Activated naive CD4-positive, alpha-beta T cell treated with anti-CD3 and anti-CD28 coated beads, Interleukin-2, amount 10 ng/mL, durations not matched to agents 7 days and 5 days (primary cell): ENCODE measurements around the gene SARM1.
A peak's percentile ranks its signal among the peaks of the same experiment; 100 is the strongest.

ENCODE experiments used
- CTCF ChIA-PET: fragments of 350-600 bp; sonication (Branson Sonifier 250); formaldehyde crosslinking; loops from one replicate; lab custom pipeline; 2021; ENCODE audit warnings: antibody characterized with exemption; lab: Charles Lee
- DNase-seq: peaks from one replicate; pipeline ENCODE4 v3.0.0-alpha.2; 2020
- H3K27ac Mint-ChIP-seq: one replicate; pipeline ENCODE4 v1.8.0; 2021; ENCODE audit warnings: mild to moderate bottlenecking, moderate library complexity, mixed read lengths
- H3K27me3 Mint-ChIP-seq: one replicate; pipeline ENCODE4 v1.8.0; 2021; ENCODE audit warnings: mild to moderate bottlenecking, mixed read lengths
- H3K36me3 Mint-ChIP-seq: one replicate; pipeline ENCODE4 v1.8.0; 2021; ENCODE audit warnings: mixed read lengths
- H3K4me1 Mint-ChIP-seq: one replicate; pipeline ENCODE4 v1.8.0; 2021; ENCODE audit warnings: mixed read lengths
- H3K4me3 Mint-ChIP-seq: one replicate; pipeline ENCODE4 v1.8.0; 2021; ENCODE audit warnings: mild to moderate bottlenecking, moderate library complexity, mixed read lengths
- H3K9me3 Mint-ChIP-seq: one replicate; pipeline ENCODE4 v1.8.0; 2021; ENCODE audit warnings: mixed read lengths

SARM1 gene

DNA sequence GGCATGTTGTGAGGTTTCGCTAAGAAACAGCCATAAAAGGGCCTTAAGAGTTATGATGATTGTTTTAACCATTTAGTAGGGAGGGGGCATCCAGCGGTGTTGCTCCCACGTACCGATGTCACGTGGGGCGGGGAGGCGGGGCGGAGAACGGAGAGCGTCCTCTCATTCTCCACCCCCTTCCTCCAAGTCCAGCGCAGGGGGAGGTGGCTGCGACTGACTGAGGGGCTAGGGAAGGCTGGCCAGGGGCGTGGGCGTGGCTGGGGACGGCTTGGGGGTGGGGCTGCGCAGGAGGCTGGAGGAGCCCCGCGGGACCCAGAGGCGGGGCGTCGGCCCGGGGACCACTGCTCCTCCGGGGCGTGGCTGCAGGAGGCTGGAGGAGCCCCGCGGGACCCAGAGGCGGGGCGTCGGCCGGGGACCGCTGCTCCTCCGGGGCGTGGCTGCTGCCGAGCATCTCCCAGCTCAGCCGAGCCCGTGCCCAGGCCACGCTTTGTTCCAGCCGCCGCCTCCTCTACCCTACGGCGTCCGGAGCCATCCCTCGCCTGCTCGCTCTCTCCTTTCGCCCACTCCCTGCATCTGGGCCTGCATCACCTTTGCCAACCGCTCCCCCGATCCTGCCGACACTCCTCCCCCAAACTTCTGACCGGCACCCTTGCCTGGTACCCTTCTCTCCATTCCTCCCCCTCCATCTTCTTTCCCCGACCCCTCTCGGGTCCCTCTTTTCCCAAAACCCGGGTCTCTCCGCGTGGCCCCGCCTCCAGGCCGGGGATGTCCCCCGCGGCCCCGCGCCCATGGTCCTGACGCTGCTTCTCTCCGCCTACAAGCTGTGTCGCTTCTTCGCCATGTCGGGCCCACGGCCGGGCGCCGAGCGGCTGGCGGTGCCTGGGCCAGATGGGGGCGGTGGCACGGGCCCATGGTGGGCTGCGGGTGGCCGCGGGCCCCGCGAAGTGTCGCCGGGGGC, at the start of gene SARM1:
TSS of gene SARM1 (plus strand) at position 450 of the 958 bp plus-strand sequence. CDS start at position 789, 339 bp downstream.
- Mint-ChIP-seq H3K9me3 (no peaks in the 10 kb centered on the region), H3K27me3 (peaks cover 5% of the 10 kb centered on the region), H3K27ac (peak within 1 kb of the TSS; percentile 81), H3K36me3 (no peaks in the 10 kb centered on the region), H3K4me1 (peaks cover 29% of the 10 kb centered on the region), H3K4me3 (peak within 1 kb of the TSS; percentile 87)
- DNase-seq, result peak; percentile 90
- CTCF ChIA-PET, result no interaction called here

GRCh38 chr17:28324267-28324745, 47.2 kb upstream of the SARM1 start:
- peaks cover 27% of the 10 kb centered on the region for H3K36me3 Mint-ChIP-seq
- no peak overlapping the region for H3K27ac Mint-ChIP-seq
- CTCF ChIA-PET, result no interaction called here
- no peaks in the 10 kb centered on the region for H3K27me3 Mint-ChIP-seq
- no peaks in the 10 kb centered on the region for H3K9me3 Mint-ChIP-seq
- DNase-seq, result no peak
- peaks cover 29% of the 10 kb centered on the region for H3K4me1 Mint-ChIP-seq
- no peak overlapping the region for H3K4me3 Mint-ChIP-seq

- DNase-seq, result no peak
- CTCF ChIA-PET, result no interaction called here
- no peaks in the 10 kb centered on the region for H3K27me3 Mint-ChIP-seq
- peaks cover 29% of the 10 kb centered on the region for H3K36me3 Mint-ChIP-seq
- no peaks in the 10 kb centered on the region for H3K9me3 Mint-ChIP-seq
- no peak overlapping the region for H3K4me3 Mint-ChIP-seq
- no peak overlapping the region for H3K27ac Mint-ChIP-seq
- peaks cover 26% of the 10 kb centered on the region for H3K4me1 Mint-ChIP-seq
Measured at GRCh38 chr17:28324781-28325180, 46.7 kb upstream of the SARM1 start.

- H3K36me3 Mint-ChIP-seq, result peaks cover 29% of the 10 kb centered on the region
- no peaks in the 10 kb centered on the region for H3K27me3 Mint-ChIP-seq
- no peak for DNase-seq
- no peak overlapping the region for H3K27ac Mint-ChIP-seq
- no peak overlapping the region for H3K4me3 Mint-ChIP-seq
- no peaks in the 10 kb centered on the region for H3K9me3 Mint-ChIP-seq
- peaks cover 22% of the 10 kb centered on the region for H3K4me1 Mint-ChIP-seq
- CTCF ChIA-PET, result no interaction called here
Measured at GRCh38 chr17:28325211-28325610, 46.3 kb upstream of the SARM1 start.

DNA sequence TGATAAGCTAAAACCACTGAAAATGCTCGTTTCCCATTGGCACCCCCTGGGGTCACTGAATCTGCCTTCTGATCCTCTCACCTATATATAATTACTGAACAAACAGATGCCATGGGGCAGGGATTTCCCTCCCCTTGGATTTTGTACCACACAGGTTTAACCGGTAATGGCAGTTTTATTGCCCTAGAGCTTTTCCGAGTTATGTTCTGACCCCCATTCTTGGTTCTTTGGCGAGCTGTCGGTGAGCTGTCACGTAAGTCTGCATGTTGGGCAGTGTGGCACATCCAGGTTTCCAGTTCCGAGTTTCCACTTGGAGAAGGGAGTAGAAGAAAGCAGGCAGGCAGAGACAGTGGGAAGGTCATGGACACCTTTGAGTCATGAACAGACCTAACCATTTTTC, 45.4 kb upstream of the SARM1 start:
- CTCF ChIA-PET, result no interaction called here
- no peak overlapping the region for H3K27ac Mint-ChIP-seq

DNA sequence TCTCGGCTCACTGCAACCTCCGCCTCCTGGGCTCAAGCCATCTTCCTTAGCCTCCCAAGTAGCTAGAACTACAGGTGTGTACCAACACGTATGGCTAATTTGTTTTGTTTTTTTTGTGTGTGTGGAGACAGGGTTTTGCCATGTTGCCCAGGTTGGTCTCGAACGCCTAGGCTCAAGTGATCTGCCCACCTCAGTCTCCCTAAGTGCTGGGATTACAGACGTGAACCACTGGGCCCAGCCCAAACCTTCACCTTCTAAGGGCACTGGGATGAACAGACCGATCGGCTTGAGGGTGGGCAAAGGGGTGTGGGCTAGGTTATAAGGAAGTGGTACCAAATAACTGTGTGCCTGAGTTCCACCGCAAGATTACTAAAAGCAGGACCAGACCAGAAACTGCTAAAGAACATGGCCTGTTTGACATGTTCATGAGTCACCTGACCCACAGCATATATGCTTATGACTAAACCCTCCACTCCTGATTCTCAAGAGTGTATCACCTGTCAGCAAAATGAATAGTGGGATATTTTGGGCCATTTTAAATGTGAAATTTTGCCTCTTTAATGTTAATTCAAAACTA, 44.4 kb upstream of the SARM1 start:
- H3K4me1 Mint-ChIP-seq, result peaks cover 5% of the 10 kb centered on the region
- DNase-seq, result no peak
- H3K27ac Mint-ChIP-seq, result no peak overlapping the region
- no peaks in the 10 kb centered on the region for H3K9me3 Mint-ChIP-seq
- H3K27me3 Mint-ChIP-seq, result no peaks in the 10 kb centered on the region
- CTCF ChIA-PET, result no interaction called here
- peaks cover 24% of the 10 kb centered on the region for H3K36me3 Mint-ChIP-seq
- no peak overlapping the region for H3K4me3 Mint-ChIP-seq

More for the DNA sequence above, 45.4 kb upstream of the SARM1 start:
- no peaks in the 10 kb centered on the region for H3K9me3 Mint-ChIP-seq
- H3K4me3 Mint-ChIP-seq, result no peak overlapping the region
- DNase-seq, result no peak
- H3K27me3 Mint-ChIP-seq, result no peaks in the 10 kb centered on the region
- H3K36me3 Mint-ChIP-seq, result peaks cover 25% of the 10 kb centered on the region
- H3K4me1 Mint-ChIP-seq, result peaks cover 13% of the 10 kb centered on the region

DNA sequence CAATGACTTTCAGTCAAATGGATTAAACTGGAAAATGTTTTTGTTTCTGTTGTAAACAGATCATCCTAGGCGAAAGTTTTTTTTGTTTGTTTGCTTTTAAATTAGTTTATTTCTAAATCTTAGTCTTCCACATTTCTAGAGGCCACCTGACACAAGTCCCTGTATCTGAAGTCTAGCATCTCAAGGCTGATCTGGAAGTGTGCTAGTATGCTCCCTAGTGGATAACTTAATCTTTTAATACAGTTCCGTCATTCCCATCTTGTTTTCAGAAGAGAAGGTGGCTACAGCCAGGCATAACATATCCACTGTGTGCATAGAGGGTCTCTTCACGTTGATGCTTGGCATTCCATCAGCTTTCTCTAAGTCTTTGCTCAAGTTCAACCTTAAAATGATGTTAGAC, 43.8 kb upstream of the SARM1 start:
- CTCF ChIA-PET, result no interaction called here
- H3K36me3 Mint-ChIP-seq, result peaks cover 22% of the 10 kb centered on the region

DNA sequence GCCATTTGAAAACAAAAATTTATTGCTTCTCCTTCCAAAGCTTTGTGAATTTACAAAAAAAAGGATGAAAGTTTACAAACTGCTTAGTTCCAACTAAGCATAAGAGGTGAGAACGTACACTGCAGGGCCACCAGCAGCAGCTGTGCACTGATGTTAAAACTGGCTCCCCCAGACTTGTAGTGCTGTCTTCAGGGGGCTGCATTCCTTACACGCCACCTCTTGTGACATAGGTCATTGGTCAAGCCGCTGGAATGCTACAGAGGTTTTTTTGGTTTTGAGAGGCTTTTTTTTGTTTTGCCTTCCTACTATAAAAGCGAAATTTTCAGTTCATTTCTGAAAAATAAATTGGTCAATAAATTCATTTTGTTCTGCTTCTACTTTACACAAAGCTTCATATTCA, 43.2 kb upstream of the SARM1 start:
- no peak overlapping the region for H3K27ac Mint-ChIP-seq

More for the DNA sequence above, 43.8 kb upstream of the SARM1 start:
- Mint-ChIP-seq H3K27me3 (no peaks in the 10 kb centered on the region), H3K4me3 (no peak overlapping the region), H3K4me1 (peaks cover 4% of the 10 kb centered on the region), H3K27ac (no peak overlapping the region), H3K9me3 (no peaks in the 10 kb centered on the region)
- no peak for DNase-seq

DNA sequence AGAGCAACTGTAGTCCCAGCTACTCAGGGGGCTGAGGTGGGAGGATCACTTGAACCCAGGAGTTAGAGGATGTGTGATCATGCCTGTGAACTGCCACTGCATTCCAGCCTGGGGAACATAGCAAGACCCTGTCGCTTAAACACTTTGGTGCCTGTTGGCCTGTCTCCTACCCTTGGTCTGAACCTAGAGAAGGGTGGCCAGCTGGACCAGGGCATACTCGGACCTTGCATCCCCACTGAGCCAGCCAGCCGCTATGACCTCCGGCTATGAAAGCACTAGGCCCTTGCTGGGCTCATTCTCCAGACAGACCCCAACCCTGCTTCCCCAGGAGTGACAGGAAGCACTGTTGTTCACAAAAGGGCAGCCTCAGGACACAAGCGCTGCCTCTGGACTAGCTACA, 40.8 kb upstream of the SARM1 start:
- Mint-ChIP-seq H3K4me3 (no peak overlapping the region), H3K27me3 (no peaks in the 10 kb centered on the region), H3K9me3 (no peaks in the 10 kb centered on the region), H3K36me3 (peaks cover 22% of the 10 kb centered on the region), H3K4me1 (peaks cover 24% of the 10 kb centered on the region), H3K27ac (peak overlapping the region; percentile 28)
- DNase-seq, result no peak
- CTCF ChIA-PET, result no interaction called here

More for the DNA sequence above, 43.2 kb upstream of the SARM1 start:
- Mint-ChIP-seq H3K4me3 (no peak overlapping the region), H3K36me3 (peaks cover 22% of the 10 kb centered on the region), H3K9me3 (no peaks in the 10 kb centered on the region), H3K4me1 (peaks cover 2% of the 10 kb centered on the region), H3K27me3 (no peaks in the 10 kb centered on the region)
- CTCF ChIA-PET, result no interaction called here
- DNase-seq, result no peak

GRCh38 chr17:28331891-28332420, 39.5 kb upstream of the SARM1 start:
- no peak for DNase-seq
- H3K27me3 Mint-ChIP-seq, result no peaks in the 10 kb centered on the region
- no peak overlapping the region for H3K27ac Mint-ChIP-seq
- H3K36me3 Mint-ChIP-seq, result peaks cover 17% of the 10 kb centered on the region
- peaks cover 34% of the 10 kb centered on the region for H3K4me1 Mint-ChIP-seq
- no peak overlapping the region for H3K4me3 Mint-ChIP-seq
- no peaks in the 10 kb centered on the region for H3K9me3 Mint-ChIP-seq
- CTCF ChIA-PET, result no interaction called here

GRCh38 chr17:28333083-28333746, 38.3 kb upstream of the SARM1 start:
- H3K4me3 Mint-ChIP-seq, result no peak overlapping the region
- H3K36me3 Mint-ChIP-seq, result peaks cover 11% of the 10 kb centered on the region
- CTCF ChIA-PET, result interaction anchor here (0.6 kb wide), 1 partner anchor 25 kb away, joined by 3 read pairs; no protein-coding TSS in a partner anchor
- no peaks in the 10 kb centered on the region for H3K27me3 Mint-ChIP-seq
- peaks cover 46% of the 10 kb centered on the region for H3K4me1 Mint-ChIP-seq
- no peak overlapping the region for H3K27ac Mint-ChIP-seq
- no peaks in the 10 kb centered on the region for H3K9me3 Mint-ChIP-seq
- DNase-seq, result no peak

- no peaks in the 10 kb centered on the region for H3K9me3 Mint-ChIP-seq
- no peak for DNase-seq
- peaks cover 4% of the 10 kb centered on the region for H3K36me3 Mint-ChIP-seq
- peak overlapping the region; percentile 99 for H3K4me3 Mint-ChIP-seq
- peaks cover 51% of the 10 kb centered on the region for H3K4me1 Mint-ChIP-seq
- CTCF ChIA-PET, result interaction anchor here (0.6 kb wide), 1 partner anchor 24 kb away, joined by 3 read pairs; no protein-coding TSS in a partner anchor
- H3K27me3 Mint-ChIP-seq, result no peaks in the 10 kb centered on the region
- no peak overlapping the region for H3K27ac Mint-ChIP-seq
Measured at GRCh38 chr17:28334171-28334570, 37.3 kb upstream of the SARM1 start.

GRCh38 chr17:28334666-28335200, 36.8 kb upstream of the SARM1 start:
- CTCF ChIA-PET, result no interaction called here
- peak overlapping the region; percentile 99 for H3K4me3 Mint-ChIP-seq
- H3K9me3 Mint-ChIP-seq, result no peaks in the 10 kb centered on the region
- peak overlapping the region; percentile 98 for H3K27ac Mint-ChIP-seq
- H3K4me1 Mint-ChIP-seq, result peaks cover 53% of the 10 kb centered on the region
- no peaks in the 10 kb centered on the region for H3K27me3 Mint-ChIP-seq
- peaks cover 6% of the 10 kb centered on the region for H3K36me3 Mint-ChIP-seq
- DNase-seq, result no peak
